ENCODE data around the gene ENPP7. TPM values are rescaled to one million over a fixed set of nuclear protein-coding genes. Genes with fewer than 3 reads are reported as not detected.
A peak's percentile ranks its signal among the peaks of the same experiment; 100 is the strongest.

Gene ENPP7
- total and polyA plus RNA-seq, 11 donors, result not detected

DNA sequence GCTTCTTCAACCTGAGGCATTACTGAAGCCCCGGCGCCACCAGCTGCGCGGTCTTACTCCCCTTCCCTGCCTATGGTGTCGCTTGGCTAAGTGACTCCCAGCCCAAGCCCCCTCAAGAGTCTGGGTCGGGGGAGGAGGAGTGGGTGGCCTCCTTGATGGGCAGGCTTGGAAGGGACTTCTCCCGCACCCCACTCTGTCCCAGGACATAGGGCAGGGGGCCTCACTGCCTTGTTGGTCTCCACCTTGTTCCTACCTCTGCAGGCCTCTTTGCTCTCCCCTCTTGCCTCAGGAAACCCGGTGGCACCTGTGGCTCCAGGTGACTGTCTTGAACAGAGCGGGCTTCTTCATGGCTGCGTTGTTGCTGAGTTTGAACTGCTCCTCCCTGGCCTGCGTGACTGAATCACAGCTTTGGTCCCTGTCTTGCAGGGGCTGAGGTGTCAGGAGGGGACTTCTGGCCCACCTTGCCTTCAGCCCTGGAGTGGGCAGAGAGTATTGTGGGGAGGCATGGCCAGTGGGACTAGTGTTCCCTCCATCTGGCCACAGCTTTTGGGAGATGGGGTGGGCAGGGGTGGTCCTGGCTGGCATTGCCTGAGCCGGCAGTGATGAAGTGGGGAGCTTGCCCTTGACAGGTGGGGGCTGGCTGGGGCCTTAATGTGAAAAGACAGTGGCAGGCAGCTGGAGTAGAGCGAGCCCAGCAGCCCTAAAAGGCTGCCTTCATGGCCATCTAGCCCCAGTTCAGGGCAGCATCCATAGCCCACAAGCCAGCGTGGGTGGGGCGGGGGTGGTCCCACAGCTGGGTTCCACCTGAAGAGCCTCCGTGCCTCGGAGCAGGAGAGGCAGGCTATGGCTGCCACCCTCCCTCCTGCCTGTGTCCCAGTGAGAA, 54.5 kb downstream of the ENPP7 start:
- Histone ChIP-seq H3K27ac (no peak overlapping the region), H3K9me3 (no peaks in the 10 kb centered on the region), H3K4me3 (no peak overlapping the region), H3K36me3 (peaks cover 0 to 7% (median 0%) of the 10 kb centered on the region in 9 donors), H3K27me3 (peaks cover 15 to 47% (median 28%) of the 10 kb centered on the region in 9 donors), H3K4me1 (peaks cover 0 to 28% (median 11%) of the 10 kb centered on the region in 12 donors)
- DNase-seq (peak in 1 of 5 donors; percentile 40), ATAC-seq (no peak)
- WGBS, 4 donors, result 95 to 96% (median 95%) methylated on average over 13 to 17 of the region's 17 CpGs
- TF ChIP-seq, protein P1, sequence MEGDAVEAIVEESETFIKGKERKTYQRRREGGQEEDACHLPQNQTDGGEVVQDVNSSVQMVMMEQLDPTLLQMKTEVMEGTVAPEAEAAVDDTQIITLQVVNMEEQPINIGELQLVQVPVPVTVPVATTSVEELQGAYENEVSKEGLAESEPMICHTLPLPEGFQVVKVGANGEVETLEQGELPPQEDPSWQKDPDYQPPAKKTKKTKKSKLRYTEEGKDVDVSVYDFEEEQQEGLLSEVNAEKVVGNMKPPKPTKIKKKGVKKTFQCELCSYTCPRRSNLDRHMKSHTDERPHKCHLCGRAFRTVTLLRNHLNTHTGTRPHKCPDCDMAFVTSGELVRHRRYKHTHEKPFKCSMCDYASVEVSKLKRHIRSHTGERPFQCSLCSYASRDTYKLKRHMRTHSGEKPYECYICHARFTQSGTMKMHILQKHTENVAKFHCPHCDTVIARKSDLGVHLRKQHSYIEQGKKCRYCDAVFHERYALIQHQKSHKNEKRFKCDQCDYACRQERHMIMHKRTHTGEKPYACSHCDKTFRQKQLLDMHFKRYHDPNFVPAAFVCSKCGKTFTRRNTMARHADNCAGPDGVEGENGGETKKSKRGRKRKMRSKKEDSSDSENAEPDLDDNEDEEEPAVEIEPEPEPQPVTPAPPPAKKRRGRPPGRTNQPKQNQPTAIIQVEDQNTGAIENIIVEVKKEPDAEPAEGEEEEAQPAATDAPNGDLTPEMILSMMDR (IDR thresholded peaks at IDR 0.05), result no peak
- no peak for TF ChIP-seq POLR2A (IDR thresholded peaks at IDR 0.05)
- intact Hi-C loops (cut with DNase I), result loop anchor here in 4 of 10 donors (5.0 to 10.0 kb wide), 5 partner anchors 130 to 210 kb away; no protein-coding TSS in a partner anchor

DNA sequence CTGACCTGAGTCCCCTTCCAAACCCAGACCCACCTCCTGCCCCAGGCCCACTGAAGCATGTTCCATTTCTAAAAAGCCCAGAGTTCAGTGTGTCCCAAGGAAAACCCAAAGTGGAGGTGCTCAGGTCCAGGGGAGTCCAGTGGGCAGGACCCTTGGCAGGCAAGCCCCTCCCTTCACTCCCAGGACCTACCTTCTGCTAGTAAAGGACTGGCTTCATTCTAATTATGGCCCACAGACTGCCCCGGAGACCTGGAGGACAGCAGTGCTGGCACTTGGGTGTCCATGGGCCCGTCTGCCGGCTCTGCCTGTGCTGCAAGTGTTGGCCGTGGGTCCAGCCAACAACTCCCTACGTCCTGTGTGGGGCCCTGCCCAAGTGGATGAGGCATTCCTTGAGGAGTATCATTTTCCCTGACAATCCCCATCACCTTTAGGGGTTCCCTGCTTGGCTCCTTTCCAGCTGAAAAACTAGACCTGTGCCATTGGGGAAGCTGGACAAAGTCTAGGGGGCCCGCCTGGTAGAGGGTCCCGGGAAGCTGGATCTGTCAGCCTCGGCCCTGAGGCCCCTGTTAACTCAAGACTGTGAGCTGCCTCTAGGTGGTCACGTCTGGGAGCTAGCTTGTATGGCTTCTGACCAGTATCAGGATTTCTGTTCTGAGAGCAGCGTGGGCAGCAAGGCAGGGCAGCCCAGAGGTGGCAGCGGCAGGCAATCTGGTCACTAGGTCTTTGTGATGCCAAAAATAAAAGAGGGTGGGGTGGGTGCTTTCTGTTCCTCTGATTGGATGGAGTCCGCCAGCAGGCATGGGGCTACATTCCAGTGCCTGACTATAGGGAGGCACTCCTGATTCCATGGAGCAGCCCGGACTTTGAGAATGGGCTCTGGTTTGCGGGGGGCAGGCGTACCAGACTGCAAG, 55.4 kb downstream of the ENPP7 start:
- Histone ChIP-seq H3K36me3 (peaks cover 0 to 7% (median 0%) of the 10 kb centered on the region in 9 donors), H3K27me3 (peaks cover 24 to 56% (median 37%) of the 10 kb centered on the region in 9 donors), H3K4me3 (no peak overlapping the region), H3K4me1 (peaks cover 0 to 31% (median 14%) of the 10 kb centered on the region in 12 donors), H3K27ac (peak overlapping the region in 1 of 12 donors; percentile 24), H3K9me3 (no peaks in the 10 kb centered on the region)
- TF ChIP-seq POLR2A (IDR thresholded peaks at IDR 0.05), result no peak
- intact Hi-C loops (cut with DNase I), result loop anchor here in 4 of 10 donors (5.0 to 10.0 kb wide), 5 partner anchors 129 to 209 kb away; no protein-coding TSS in a partner anchor
- WGBS, 4 donors, result 65 to 82% (median 72%) methylated on average over 13 to 15 of the region's 15 CpGs
- ATAC-seq (peak; percentile 38 to 69 (median 58)), DNase-seq (peak in 2 of 5 donors; percentile 49 to 50)

DNA sequence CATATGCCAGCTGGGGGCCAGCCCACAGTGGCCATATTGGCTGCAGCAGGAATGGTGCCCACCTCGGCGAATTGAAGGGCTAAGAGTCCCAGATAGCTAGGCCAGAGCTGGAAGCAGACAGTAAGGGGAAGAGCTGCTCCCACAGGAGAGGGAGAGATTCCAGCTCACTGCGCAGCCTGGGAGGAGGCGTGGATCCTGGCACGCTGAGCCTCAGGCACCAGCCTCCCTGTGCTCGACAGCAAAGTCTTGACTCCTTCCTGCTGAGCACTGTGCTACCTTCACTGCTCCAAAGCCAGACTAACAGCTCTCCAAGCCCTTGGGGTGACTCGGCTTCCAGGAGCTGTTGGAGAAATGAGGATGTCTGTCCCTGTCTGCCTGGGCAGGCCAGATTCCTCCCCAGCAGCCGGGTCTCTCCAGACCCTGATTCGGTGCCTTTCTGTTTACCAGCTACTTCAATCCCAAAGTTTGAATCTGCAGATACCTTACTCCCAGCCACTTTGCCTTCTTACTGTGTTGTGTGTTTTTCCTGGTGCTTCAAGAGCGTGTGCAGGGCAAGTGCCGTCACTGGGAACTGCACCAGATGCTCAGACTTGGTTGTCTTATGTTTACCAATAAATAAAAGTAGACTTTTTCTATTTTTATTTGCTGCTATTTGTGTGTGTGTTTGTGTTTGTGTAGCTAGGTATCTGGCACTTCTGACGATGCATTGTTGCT, 56.3 kb downstream of the ENPP7 start:
- Histone ChIP-seq H3K9me3 (no peaks in the 10 kb centered on the region), H3K4me1 (peaks cover 0 to 39% (median 19%) of the 10 kb centered on the region in 12 donors), H3K4me3 (no peak overlapping the region), H3K27ac (no peak overlapping the region), H3K27me3 (peaks cover 34 to 65% (median 47%) of the 10 kb centered on the region in 9 donors), H3K36me3 (peaks cover 0 to 7% (median 0%) of the 10 kb centered on the region in 9 donors)
- TF ChIP-seq POLR2A (IDR thresholded peaks at IDR 0.05), result no peak
- TF ChIP-seq, protein P1 (IDR thresholded peaks at IDR 0.05), result no peak
- 85 to 91% (median 91%) methylated on average over 12 of the region's 12 CpGs for WGBS, 4 donors
- intact Hi-C loops (cut with DNase I), result loop anchor here in 4 of 10 donors (5.0 to 10.0 kb wide), 5 partner anchors 128 to 208 kb away; no protein-coding TSS in a partner anchor
- DNase-seq, result peak in 1 of 5 donors; percentile 9
- no peak for ATAC-seq

DNA sequence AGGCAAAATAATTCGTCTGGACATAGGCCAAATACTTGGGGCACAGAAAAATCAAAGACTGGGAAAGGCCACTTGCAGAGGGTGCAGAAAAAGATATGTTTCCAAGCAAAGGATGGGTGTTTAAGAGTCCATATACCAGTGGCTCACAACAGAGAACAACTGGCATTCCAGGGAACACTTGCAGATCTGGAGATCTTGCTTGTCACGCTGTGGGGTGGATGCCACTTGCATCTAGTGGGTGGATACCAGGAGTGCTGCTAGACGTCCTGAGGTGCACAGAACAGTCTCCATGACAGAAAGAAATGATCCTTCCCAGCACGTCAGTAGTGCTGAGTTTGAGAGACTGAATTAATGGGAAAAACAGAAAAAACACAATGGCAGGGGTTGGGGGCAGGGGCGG, 57.7 kb downstream of the ENPP7 start:
- Histone ChIP-seq H3K36me3 (peaks cover 0 to 7% (median 0%) of the 10 kb centered on the region in 9 donors), H3K9me3 (no peaks in the 10 kb centered on the region), H3K4me3 (no peak overlapping the region), H3K27ac (no peak overlapping the region), H3K4me1 (peaks cover 0 to 51% (median 29%) of the 10 kb centered on the region in 12 donors), H3K27me3 (peaks cover 41 to 79% (median 60%) of the 10 kb centered on the region in 9 donors)
- intact Hi-C loops (cut with DNase I), result loop anchor here in 5 of 10 donors (2.0 to 10.0 kb wide), 6 partner anchors 126 to 206 kb away; no protein-coding TSS in a partner anchor
- peak in 1 of 5 donors; percentile 5 for DNase-seq
- ATAC-seq, result no peak
- 81 to 90% (median 83%) methylated on average over 5 of the region's 5 CpGs for WGBS, 4 donors
- TF ChIP-seq POLR2A (IDR thresholded peaks at IDR 0.05), result no peak
- TF ChIP-seq, protein P1 (IDR thresholded peaks at IDR 0.05), result no peak
